NCI-H2227 treated with DMSO at 0.1 percent for 48 hours (cell line): ENCODE measurements around the gene C1orf116.
"Not testable (repeated sequence)": the region's sequence is repeated elsewhere in the genome, so short reads cannot be mapped to it uniquely, and the experiment has no call there.

Experiments used
- DNase-seq: peaks from one replicate; lab custom pipeline; 2025; lab: John Stamatoyannopoulos, UW

C1orf116 gene

GRCh38 chr1:207058878-207059867 is 26.6 kb upstream of the C1orf116 start:
- DNase-seq = no peak

- DNase-seq = no peak
These were observed 25.7 kb upstream of the C1orf116 start for GRCh38 chr1:207058252-207058651.

GRCh38 chr1:207056673-207057072 is 24.1 kb upstream of the C1orf116 start:
- DNase-seq = no peak

- no peak for DNase-seq
These were observed 22.9 kb upstream of the C1orf116 start for GRCh38 chr1:207055386-207056001.

DNA sequence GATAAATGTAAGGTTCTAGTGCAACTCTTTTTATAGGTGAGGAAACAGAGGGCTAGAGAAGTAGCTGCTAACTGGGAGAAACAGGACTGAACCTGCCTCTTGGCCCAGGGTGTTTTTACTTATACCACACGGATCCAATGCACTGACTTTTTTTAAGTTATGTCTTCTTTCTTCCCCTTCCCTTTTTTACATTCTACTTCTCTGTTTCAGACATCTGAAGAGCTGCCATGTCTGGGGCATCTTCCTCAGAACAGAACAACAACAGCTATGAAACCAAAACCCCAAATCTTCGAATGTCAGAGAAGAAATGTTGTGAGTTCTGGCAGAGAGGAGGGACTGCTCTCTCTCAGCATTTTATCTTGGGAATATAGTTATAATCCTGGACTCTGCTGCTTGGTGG is 21.9 kb upstream of the C1orf116 start:
- DNase-seq = no peak

- peak; percentile 99 for DNase-seq
These were observed 20.6 kb upstream of the C1orf116 start, which contains the start of gene PFKFB2 for GRCh38 chr1:207052911-207053769. Gene PFKFB2 (plus strand): TSS chr1:207053275. CDS start chr1:207054718, 1,443 bp downstream.

GRCh38 chr1:207051191-207051943 is 18.8 kb upstream of the C1orf116 start, which contains the start of gene YOD1:
Gene YOD1 (minus strand): TSS chr1:207051208. CDS start chr1:207051030, 178 bp downstream.
- peak; percentile 26 for DNase-seq

DNA sequence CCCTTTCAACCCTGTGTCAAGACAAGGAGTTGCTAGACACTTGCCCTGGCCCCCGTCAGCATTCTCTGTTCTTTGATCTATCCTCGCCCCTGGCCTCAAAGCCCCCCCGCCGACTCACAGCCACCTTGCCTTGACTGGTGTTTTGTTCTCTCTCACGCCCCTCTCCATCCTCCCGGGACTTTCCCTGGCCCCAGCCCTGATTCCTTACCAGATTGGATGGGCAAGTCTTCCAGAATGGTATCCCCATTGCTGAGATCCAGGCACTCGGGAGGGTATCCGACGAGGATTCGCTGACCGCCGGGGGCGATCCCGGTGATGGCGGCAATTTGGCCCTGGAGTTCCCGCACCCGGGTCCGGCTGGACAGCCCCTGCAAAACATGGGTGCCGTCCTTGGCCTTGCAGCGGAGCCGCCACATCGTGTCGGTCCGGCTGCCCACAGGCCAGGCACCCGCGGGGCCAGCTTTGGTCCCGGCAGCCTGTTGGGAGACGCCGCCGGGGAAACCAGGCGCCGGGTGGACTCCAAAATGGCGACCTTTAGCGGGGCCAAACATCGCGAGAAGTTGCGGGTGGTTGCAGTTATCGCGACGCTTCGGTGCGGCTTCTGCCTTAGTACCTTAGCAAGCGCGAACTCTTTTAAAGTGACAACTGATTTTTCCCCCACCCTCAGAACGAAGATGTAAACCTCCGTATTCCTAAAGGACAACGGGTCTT is 18.1 kb upstream of the C1orf116 start:
- peak; percentile 91 for DNase-seq

GRCh38 chr1:207049974-207050391 is 17.4 kb upstream of the C1orf116 start:
- DNase-seq = peak; percentile 28

DNA sequence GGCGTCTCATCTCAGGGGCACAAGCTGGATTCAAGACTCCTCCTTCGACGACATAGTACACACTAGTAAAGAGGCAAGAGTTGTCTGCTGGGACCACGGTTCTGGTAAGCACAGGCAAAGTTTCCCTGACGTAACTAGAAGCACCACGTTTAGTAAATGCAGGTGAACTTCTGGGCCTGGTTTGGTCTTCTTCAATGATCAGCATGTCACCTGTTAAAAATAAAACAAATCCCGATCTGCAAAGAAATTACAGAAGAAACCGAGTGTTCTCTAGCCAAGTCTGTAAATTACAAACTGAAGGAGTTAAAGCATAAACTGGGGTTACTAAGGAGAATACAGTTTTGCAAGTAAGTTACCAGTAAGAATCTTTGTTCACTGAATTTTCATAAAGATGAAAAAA is 17.0 kb upstream of the C1orf116 start:
- no peak for DNase-seq

DNA sequence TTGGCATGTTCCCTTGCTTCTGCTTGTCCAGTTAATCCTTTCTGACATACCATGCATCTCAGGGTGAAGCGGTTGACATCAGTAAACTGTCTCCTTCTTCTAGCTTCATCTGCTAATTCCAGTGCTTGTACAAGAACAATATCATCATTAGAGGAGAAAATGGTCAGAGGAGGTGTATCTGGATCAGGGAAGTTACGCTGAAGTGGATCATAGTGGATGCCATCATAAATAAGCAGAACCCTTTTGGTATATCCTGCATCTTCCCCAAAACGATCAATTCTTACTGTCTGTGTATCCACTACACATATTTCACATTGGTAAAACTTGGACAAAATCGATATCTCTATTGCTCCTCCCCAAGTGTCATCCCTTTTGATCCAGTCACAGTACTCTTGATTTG is 16.5 kb upstream of the C1orf116 start:
- DNase-seq = no peak

DNA sequence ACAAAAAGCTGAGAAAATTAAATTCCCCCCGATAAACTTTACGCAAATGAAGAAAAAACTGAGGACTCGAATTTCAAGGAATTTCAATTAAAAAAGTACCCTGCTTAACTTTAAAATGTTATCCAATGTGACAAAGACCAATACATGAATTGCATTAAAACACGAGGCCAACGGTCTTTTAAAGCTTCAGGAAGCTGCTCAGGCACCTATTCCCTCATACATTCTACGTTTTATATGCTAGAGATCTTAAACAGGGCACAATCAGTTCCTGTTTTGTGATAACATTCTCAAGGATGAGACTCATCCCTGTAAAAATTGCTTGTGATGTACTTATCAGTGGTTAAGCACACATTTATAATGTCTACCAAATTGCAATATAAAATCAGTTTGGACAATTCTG is 15.5 kb upstream of the C1orf116 start:
- DNase-seq = no peak

DNA sequence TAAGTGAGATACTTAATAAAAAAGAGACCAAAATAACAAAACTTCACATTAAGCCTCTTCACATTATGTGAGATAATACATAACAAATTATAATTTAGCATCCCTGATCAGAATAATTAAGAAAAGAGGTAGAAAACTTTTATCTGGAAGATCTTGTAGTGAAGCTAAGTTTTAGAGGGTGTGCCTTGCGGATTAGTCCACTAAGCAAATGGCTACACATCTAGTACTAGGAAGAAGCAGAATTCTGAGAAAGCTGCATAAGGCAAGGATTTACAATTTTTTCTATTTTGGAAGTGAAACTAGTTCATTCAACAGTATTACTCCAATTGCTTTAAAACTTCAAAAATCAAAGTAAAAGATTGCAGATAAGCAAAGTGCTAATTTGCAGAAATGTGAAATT is 14.9 kb upstream of the C1orf116 start:
- no peak for DNase-seq

DNA sequence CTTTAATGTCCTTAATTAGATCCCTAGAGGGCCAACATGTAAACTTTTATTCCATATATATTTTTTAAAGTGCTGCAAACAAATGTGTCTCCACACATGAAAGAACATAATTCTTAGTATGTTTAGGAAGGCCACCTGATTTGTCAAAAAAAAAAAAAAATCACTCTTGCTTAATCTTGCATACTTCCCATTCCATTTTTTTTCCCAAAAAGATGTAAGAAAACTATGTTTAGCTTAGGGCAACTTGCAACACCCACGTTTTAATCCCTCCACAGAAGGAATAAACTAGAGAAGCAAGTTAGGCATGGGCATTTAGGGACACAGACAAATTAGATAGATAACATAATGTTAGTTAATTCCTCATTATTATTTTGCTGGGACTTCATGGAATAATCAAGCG is 12.9 kb upstream of the C1orf116 start:
- no peak for DNase-seq

- not testable (repeated sequence) for DNase-seq
These were observed 8.8 kb upstream of the C1orf116 start for GRCh38 chr1:207041397-207041796.

DNA sequence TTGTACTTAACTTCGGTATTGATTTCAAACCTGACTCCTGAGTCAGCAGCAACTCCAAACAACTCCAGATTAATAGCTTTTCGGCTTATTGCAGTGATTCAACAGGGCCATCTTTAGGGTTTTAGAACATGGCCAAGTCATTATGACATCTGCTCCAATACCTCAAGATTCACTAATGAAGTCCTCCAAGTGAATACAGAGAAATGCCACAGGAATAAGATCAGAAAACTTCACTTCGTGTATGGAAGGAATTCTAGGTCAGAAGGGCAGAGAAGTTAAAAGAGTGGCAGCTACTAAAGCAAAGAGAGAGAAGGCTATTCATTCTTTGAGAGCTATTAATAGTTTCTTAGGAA is 7.6 kb upstream of the C1orf116 start:
- DNase-seq = no peak

- DNase-seq = no peak
These were observed 7.0 kb upstream of the C1orf116 start for GRCh38 chr1:207039380-207040180.

- no peak for DNase-seq
These were observed 4.3 kb upstream of the C1orf116 start for GRCh38 chr1:207036865-207037264.

DNA sequence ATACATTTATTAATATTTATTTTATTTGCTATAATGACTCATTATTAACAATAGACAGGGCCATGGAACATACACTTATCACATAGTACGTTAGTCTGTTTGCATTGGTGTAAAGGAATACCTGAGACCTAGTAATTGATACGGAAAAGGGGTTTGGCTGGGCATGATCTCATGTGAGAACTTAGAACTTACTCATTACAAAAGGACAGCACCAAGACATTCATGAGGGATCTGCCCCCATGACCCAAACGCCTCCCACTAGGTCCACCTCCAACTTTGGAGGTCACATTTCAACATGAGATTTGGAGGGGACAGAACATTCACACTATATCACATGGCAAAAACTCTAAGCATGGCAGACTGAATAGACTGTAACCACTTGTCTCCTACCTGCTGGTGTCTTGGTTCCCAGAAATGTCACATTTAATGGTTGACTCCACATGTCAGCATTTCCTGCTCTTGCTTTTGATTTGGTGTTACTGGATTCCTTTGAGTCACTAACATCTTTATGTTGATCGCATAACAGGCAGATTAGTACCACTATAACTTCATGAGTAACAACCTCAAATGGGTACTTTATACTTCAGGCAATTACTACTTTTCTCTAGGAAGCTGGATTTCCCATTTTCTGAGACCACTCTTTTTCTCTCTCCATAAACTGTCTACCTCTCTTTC is 3.5 kb upstream of the C1orf116 start:
- no peak for DNase-seq
